WTC11 (cell line): ENCODE results near the gene SNX8. TPM values are rescaled to one million over a fixed set of nuclear protein-coding genes. Genes with fewer than 3 reads are reported as not detected.

Experiments
- ATAC-seq: fragments of 200-7000 bp; cut with Tn5 transposase; 2 replicates; pipeline ENCODE4 v1.10.0; 2021; ENCODE audit warnings: mild to moderate bottlenecking, moderate library complexity
- CTCF ChIA-PET: fragments of 300-600 bp; sonication (Branson Sonifier 250); formaldehyde crosslinking; loops from one replicate; lab custom pipeline; 2021; ENCODE audit warnings: antibody characterized with exemption; lab: Charles Lee
- POLR2A ChIA-PET: fragments of 350-600 bp; sonication (Branson Sonifier 250); formaldehyde crosslinking; loops from one replicate; lab custom pipeline; 2021; ENCODE audit warnings: antibody characterized with exemption; lab: Charles Lee
- DNase-seq: peaks from one replicate; pipeline ENCODE4 v3.0.0; 2021; ENCODE audit warnings: low spot score
- H3K27ac Mint-ChIP-seq: 2 replicates; pipeline ENCODE4 v1.8.0; 2021; ENCODE audit warnings: mixed read lengths
- H3K27me3 Mint-ChIP-seq: 2 replicates; pipeline ENCODE4 v1.8.0; 2021; ENCODE audit warnings: low read depth, mild to moderate bottlenecking, moderate library complexity, mixed read lengths
- H3K36me3 Mint-ChIP-seq: 2 replicates; pipeline ENCODE4 v1.8.0; 2021; ENCODE audit warnings: mixed read lengths
- H3K4me1 Mint-ChIP-seq: 2 replicates; pipeline ENCODE4 v1.8.0; 2022; ENCODE audit warnings: mixed read lengths
- H3K4me3 Mint-ChIP-seq: 2 replicates; pipeline ENCODE4 v1.8.0; 2021; ENCODE audit warnings: mild to moderate bottlenecking, moderate library complexity, mixed read lengths
- H3K9me3 Mint-ChIP-seq: 2 replicates; pipeline ENCODE4 v1.8.0; 2021; ENCODE audit warnings: mixed read lengths
- ARID4B ChIP-seq: sonication (generic); formaldehyde crosslinking; IDR thresholded peaks from 2 replicates; pipeline ENCODE4 v1.8.0; 2023; ENCODE audit warnings: missing genetic modification reagents, mild to moderate bottlenecking, borderline replicate concordance
- CREB1 ChIP-seq: sonication (generic); formaldehyde crosslinking; IDR thresholded peaks from 2 replicates; pipeline ENCODE4 v1.8.0; 2023; ENCODE audit warnings: mild to moderate bottlenecking, missing genetic modification reagents
- FOXJ3 ChIP-seq: sonication (generic); formaldehyde crosslinking; IDR thresholded peaks from 2 replicates; pipeline ENCODE4 v1.9.0; 2021; ENCODE audit warnings: missing genetic modification reagents, mild to moderate bottlenecking, borderline replicate concordance
- GTF2I ChIP-seq: fragments of 250-450 bp; sonication (Bioruptor Pico); conservative IDR thresholded peaks from 2 replicates; pipeline ENCODE4 v1.4.0; 2021; ENCODE audit warnings: mild to moderate bottlenecking
- NR1H2 ChIP-seq: sonication (generic); formaldehyde crosslinking; IDR thresholded peaks from 2 replicates; pipeline ENCODE4 v1.9.0; 2021; ENCODE audit warnings: mild to moderate bottlenecking, moderate library complexity, missing genetic modification reagents
- SMAD3 ChIP-seq: sonication (generic); formaldehyde crosslinking; IDR thresholded peaks from 2 replicates; pipeline ENCODE4 v1.8.0; 2022; ENCODE audit warnings: missing genetic modification reagents, mild to moderate bottlenecking, borderline replicate concordance
- ZMAT4 ChIP-seq: fragments of 250-450 bp; sonication (Bioruptor Pico); IDR thresholded peaks from 2 replicates; pipeline ENCODE4 v1.9.0; 2021; ENCODE audit warnings: mild to moderate bottlenecking
- ZNF532 ChIP-seq: fragments of 250-450 bp; sonication (Bioruptor Pico); IDR thresholded peaks from 2 replicates; pipeline ENCODE4 v1.9.0; 2021; ENCODE audit warnings: mild to moderate bottlenecking, borderline replicate concordance
- total RNA-seq: library from RNA; stranded (reverse); gene quantifications from 3 replicates; pipeline ENCODE4 v1.2.3, GENCODE V29; 2021

Gene SNX8
- total RNA-seq, 1 experiment from 2014 or later, result 50.8 TPM

GRCh38 chr7:2271273-2272026 is 42.8 kb downstream of the SNX8 start (continued):
- TF ChIP-seq GTF2I (no peak), ZMAT4 (CRISPR knock-in tag) (no peak), ARID4B (no peak), CREB1 (CRISPR knock-in tag) (no peak), SMAD3 (no peak)

- Mint-ChIP-seq H3K4me3 (no peak overlapping the region), H3K4me1 (peaks cover 21% of the 10 kb centered on the region), H3K9me3 (no peaks in the 10 kb centered on the region), H3K36me3 (peaks cover 24% of the 10 kb centered on the region), H3K27ac (no peak overlapping the region; the same call in 1 of the 2 replicates), H3K27me3 (no peaks in the 10 kb centered on the region)
- ATAC-seq (peak; percentile 19), DNase-seq (no peak)
- CTCF ChIA-PET, result interaction anchor here (0.6 to 0.9 kb wide), 3 partner anchors 28 to 221 kb away, joined by 3 to 5 read pairs (median 4); partner anchors contain the start of genes MRM2 and NUDT1
- POLR2A ChIA-PET, result interaction anchor here (0.8 kb wide), 1 partner anchor 38 kb away, joined by 6 read pairs; no protein-coding TSS in a partner anchor
- TF ChIP-seq ARID4B (no peak), NR1H2 (no peak), FOXJ3 (no peak), ZNF532 (CRISPR knock-in tag) (no peak)
Measured at GRCh38 chr7:2270495-2270894, 43.7 kb downstream of the SNX8 start.
